GM18870 (cell line): ENCODE data around the gene APBB1IP.
"Not testable (repeated sequence)": the region's sequence is repeated elsewhere in the genome, so short reads cannot be mapped to it uniquely, and the experiment has no call there.

Experiments used
- ATAC-seq: cut with Tn5 transposase; IDR thresholded peaks from one replicate; pipeline ENCODE4 v1.9.1; 2021; ENCODE audit warnings: moderate library complexity; ENCODE audit not compliant: unreplicated experiment

Gene APBB1IP

GRCh38 chr10:26437637-26438461 is at the start of gene APBB1IP:
APBB1IP (plus strand) TSS chr10:26438341; CDS start chr10:26492327, 53,986 bp downstream.
- ATAC-seq: peak; percentile 38

DNA sequence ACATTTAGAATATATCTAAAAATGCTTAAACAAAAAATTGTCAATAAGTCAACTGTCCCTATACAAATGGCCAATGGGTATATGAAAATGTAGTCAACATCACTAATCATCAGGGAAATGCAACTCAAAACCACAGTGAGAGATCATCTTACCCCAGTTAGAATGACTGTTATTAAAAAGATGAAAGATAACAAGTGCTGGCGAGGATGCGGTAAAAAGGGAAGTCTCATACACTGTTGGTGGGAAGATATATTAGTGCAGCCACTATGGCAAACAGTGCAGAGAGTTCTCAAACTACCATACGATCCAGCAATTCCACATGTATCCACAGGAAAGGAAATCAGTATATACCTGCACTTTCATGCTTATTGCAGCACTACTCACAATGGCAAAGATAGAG is 48.6 kb upstream of the APBB1IP start:
- ATAC-seq: no peak

- ATAC-seq: no peak
Observed at GRCh38 chr10:26391701-26392695, 46.1 kb upstream of the APBB1IP start.

GRCh38 chr10:26398353-26398752 is 39.8 kb upstream of the APBB1IP start:
- not testable (repeated sequence) for ATAC-seq

- no peak for ATAC-seq
Observed at GRCh38 chr10:26407406-26407969, 30.7 kb upstream of the APBB1IP start.

GRCh38 chr10:26408858-26409494 is 29.2 kb upstream of the APBB1IP start:
- no peak for ATAC-seq

DNA sequence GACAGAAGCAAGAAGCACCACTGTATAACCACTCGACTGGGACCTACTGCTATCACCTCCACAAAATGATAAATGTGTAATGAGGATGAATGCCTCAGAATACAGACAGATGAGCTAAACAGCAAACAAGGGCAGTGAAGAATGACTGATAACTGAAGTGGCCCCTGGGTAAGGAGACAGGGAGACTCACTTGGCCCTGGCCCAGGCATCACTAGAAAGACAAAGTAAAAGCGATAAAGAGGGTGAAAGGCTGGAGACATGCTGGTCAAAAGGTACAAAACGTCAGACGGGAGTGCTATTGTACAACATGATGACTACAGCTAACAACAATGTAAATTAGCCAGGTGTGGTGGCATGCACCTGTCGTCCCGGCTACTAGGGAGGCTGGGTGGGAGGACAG is 27.8 kb upstream of the APBB1IP start:
- no peak for ATAC-seq

- ATAC-seq: no peak
Observed at GRCh38 chr10:26412932-26413331, 25.2 kb upstream of the APBB1IP start.

DNA sequence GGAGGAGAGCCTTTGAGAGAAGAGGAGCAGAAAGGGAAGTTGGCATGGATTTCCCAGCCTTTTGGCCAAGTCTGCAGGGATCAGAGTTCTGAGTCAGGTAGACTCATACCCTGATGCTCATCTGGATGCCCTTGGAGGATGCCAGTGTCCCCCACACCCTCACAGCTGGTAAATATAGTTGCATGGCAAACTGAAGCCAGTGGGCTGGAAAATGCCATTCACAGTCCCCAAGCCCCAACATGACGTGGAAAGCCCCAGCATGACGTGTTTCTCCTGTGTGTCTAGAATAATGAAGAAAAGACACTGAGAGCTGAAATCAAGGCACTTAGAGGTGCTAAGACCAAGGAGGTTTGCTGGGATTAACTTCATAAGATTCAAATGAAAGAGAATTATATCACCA is 24.8 kb upstream of the APBB1IP start:
- no peak for ATAC-seq

- no peak for ATAC-seq
Observed at GRCh38 chr10:26417136-26417535, 21.0 kb upstream of the APBB1IP start.

DNA sequence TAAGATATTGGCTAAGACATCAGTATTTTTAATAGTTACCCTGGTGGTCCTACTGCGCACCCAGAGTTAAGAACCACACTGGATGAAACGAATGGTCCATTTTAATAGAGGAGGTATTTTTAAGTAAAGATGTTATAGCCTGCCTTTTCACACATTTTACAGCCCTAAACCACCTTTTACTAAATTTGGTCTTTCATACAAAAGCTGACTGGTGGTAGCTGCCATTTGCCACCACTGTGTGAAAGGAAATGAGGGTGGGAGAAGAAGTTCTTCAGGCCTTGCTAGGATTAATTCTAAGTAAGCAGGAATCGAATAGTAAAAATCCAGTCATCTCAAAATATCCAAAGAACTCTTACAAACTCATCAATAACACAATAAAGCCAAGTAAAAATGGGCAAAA is 15.2 kb upstream of the APBB1IP start:
- ATAC-seq: no peak

- ATAC-seq: no peak
Observed at GRCh38 chr10:26423722-26424121, 14.4 kb upstream of the APBB1IP start.

DNA sequence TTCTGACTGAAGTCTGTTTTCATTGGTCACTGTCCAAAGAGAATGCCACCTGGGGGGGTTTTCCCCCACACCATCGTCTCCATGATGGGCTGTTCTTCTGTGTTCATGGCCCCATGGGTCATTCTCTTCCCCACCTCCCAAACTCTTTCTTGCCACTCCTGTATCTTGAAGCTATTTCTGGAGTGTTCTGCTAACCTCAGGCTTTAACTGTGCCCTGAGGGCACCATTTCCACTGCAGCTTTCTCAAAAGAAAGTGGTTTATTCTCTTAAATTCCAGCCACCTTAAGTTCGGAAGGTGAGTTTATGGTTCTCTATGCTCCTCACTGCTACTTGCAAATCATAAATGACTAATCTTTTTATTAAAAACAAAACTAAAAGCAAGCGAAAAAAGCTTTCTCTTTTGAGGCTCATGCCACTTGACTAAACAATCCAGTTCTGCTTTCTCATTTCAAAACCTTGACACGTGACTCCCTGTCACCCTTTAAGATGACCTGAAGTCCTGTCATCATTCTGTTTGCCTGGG is 7.4 kb upstream of the APBB1IP start:
- ATAC-seq: peak; percentile 91

DNA sequence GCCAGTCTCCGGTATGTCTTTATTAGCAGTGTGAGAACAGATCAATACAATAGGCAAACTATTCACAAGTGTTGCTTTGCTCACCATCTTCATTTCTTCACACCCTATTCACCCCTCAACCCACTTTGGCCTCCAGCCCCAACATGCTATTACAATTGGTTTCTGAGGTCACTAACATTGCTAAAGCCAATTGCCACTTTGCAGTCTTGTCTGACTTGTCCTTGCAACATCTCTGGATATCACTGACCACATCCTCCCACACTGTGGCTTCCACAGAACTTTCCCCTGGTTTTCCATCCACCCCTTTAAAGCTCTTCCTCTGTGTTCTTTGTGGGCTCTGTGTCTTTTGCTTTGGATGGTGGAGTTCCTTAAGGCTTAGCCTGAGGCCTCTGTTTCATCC is 5.2 kb upstream of the APBB1IP start:
- no peak for ATAC-seq

DNA sequence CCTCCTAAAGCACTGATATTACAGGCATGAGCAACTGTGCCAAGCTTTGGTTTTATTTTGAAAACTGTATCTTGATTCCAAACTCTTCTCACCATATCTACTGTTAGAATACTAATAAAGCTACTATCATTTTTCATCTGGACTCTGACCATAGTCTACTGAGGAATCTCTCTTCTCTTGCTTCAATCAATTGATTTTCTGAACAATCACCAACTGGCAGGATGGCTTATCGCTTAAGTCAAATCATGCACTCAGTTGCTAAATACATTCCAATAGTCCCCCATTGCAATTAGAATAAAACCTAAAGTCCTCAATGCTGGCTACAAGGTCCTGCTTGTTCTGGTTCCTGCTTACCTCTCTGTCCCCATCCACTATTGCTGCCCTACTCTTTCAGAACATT is 2.3 kb upstream of the APBB1IP start:
- no peak for ATAC-seq

- ATAC-seq: no peak
Observed at GRCh38 chr10:26436848-26437247, 1.3 kb upstream of the APBB1IP start.

GRCh38 chr10:26438534-26439341 is 597 bp downstream of the APBB1IP start:
- no peak for ATAC-seq

DNA sequence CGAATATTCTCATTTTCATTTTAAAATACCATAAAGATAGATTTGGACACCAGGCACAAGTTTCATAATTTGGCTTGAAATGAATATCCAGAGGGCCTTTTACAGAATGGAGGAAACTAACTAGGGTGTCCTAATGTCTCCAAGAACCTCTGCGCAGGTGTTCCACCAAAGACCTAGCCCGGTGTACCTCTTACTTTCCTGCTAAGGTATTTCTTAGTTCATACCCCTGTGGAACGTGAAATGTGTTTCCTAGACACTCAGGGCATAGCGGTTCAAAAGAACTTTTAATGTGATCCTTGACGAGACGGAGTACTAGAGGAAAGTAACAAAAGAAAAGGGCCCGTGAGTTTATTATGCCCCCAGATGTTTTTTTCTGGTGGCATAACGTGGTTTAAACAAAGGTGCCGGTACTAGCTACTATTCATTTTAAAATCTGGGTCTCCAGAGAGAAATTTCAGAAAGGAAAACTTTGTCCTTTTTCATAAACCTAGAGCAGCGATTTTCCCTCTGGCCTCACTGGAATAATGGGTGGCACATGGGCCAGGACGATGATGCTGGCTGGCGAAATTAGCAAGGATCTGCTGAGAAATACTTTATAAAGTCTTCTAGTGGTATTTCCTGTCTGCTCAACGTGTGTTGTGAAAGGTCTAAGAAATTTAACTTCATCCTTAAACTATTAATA is 1.4 kb downstream of the APBB1IP start:
- no peak for ATAC-seq

DNA sequence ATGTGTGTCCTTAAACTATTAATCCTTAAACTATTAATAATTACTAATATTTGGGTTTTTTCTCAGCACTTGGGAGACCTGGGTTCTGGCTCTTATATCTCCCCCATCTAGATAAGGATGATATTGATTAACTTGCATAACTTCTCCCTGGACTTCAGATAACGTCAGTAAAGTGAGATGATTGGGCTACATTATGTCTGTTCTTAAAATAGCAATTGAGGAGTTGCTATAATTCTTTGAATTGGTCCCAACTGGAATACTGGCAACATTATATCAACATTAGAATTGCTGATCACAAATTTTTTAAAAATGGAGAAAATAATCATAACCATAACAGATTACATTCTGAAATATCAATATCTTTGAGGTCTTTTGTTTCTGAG is 1.9 kb downstream of the APBB1IP start:
- no peak for ATAC-seq
